Endothelial cell of umbilical vein (primary cell): ENCODE results near the gene JAG2. TPM values are rescaled to one million over a fixed set of nuclear protein-coding genes. Genes with fewer than 3 reads are reported as not detected.

Experiments
- BruUV-seq: library from RNA; stranded (reverse); fragments of 400-500 nt; replicated peaks from 2 replicates; lab custom pipeline; 2021; lab: Mats Ljungman, UMichigan
- CTCF ChIA-PET: fragments of 300-600, 350-600 bp; sonication (Branson Sonifier 250); formaldehyde crosslinking; loops from one replicate; lab custom pipeline; 2021; ENCODE audit warnings: antibody characterized with exemption, inconsistent platforms; lab: Charles Lee
- POLR2A ChIA-PET: fragments of 300-600, 350-600 bp; sonication (Branson Sonifier 250); formaldehyde crosslinking; loops from one replicate; lab custom pipeline; 2021; ENCODE audit warnings: antibody characterized with exemption, inconsistent platforms; lab: Charles Lee
- DNase-seq: peaks from one replicate; pipeline ENCODE4 v3.0.0-alpha.2; 2011; ENCODE audit warnings: low read depth, low spot score
- FAIRE-seq: peaks from 2 replicates; lab custom pipeline; 2011; peaks lifted over from hg19 to GRCh38; lab: Jason Lieb, UNC
- H2AFZ ChIP-seq: 2 replicates; pipeline ENCODE4 v1.6.0; 2012; ENCODE audit warnings: low read depth, low read length, control low read depth, inconsistent platforms
- H3K27ac ChIP-seq: 2 replicates; pipeline ENCODE4 v1.5.1; 2011; ENCODE audit warnings: low read depth, mild to moderate bottlenecking, control low read depth, low read length, moderate library complexity; ENCODE audit not compliant: insufficient read depth
- H3K27me3 ChIP-seq, 2 experiments: 2 replicates each; pipeline versions ENCODE4 v1.6.0 to v1.6.1; 2011; ENCODE audit warnings: low read length in 2 of 2, mixed read lengths in 1 of 2; ENCODE audit not compliant: control insufficient read depth in 2 of 2, insufficient read depth in 2 of 2
- H3K36me3 ChIP-seq, 2 experiments: 2 replicates in 1 of 2; 3 replicates in 1 of 2; pipeline ENCODE4 v1.5.1; 2011; ENCODE audit warnings: low read length in 2 of 2, mild to moderate bottlenecking in 1 of 2, moderate library complexity in 1 of 2; ENCODE audit not compliant: control insufficient read depth in 2 of 2, insufficient read depth in 2 of 2; ENCODE audit errors: extremely low read depth in 1 of 2
- H3K4me1 ChIP-seq: 3 replicates; pipeline ENCODE4 v1.5.1; 2011; ENCODE audit warnings: mild to moderate bottlenecking, low read length; ENCODE audit not compliant: control insufficient read depth, insufficient read depth; ENCODE audit errors: extremely low read depth
- H3K4me2 ChIP-seq: 2 replicates; pipeline ENCODE4 v1.6.1; 2011; ENCODE audit warnings: low read length, control low read depth, mixed read lengths; ENCODE audit not compliant: insufficient read depth
- H3K4me3 ChIP-seq, 3 experiments: fragments of 200-600 bp in 1 of 3; sonication (generic), shearing (Covaris generic) in 1 of 3; replicated peaks in 1 of 3; 2 replicates each; pipeline ENCODE4 v1.5.1; 2011 to 2016; ENCODE audit warnings: control low read depth in 3 of 3, low read length in 3 of 3, mild to moderate bottlenecking in 2 of 3, inconsistent platforms in 1 of 3, low read depth in 1 of 3, moderate library complexity in 1 of 3; ENCODE audit not compliant: insufficient read depth in 1 of 3
- H3K79me2 ChIP-seq: 2 replicates; pipeline ENCODE4 v1.6.0; 2012; ENCODE audit warnings: low read length, inconsistent platforms; ENCODE audit not compliant: control insufficient read depth, insufficient read depth
- H3K9ac ChIP-seq: replicated peaks from 2 replicates; pipeline ENCODE3; 2011; ENCODE audit warnings: low read length, control low read depth; ENCODE audit not compliant: insufficient read depth; ENCODE audit errors: extremely low read depth
- H3K9me1 ChIP-seq: replicated peaks from 3 replicates; pipeline ENCODE4 v1.6.0; 2011; ENCODE audit warnings: mild to moderate bottlenecking, low read length; ENCODE audit not compliant: control insufficient read depth, insufficient read depth; ENCODE audit errors: extremely low read depth
- H3K9me3 ChIP-seq: replicated peaks from 2 replicates; pipeline ENCODE4 v1.5.1; 2012; ENCODE audit warnings: low read length, inconsistent platforms; ENCODE audit not compliant: control insufficient read depth, insufficient read depth
- H4K20me1 ChIP-seq: replicated peaks from 2 replicates; pipeline ENCODE3; 2011; ENCODE audit warnings: mild to moderate bottlenecking, low read length; ENCODE audit not compliant: control insufficient read depth, insufficient read depth; ENCODE audit errors: extremely low read depth
- EZH2 ChIP-seq: IDR thresholded peaks from 2 replicates; pipeline ENCODE4 v1.6.1; 2012; ENCODE audit warnings: borderline replicate concordance, low read depth, mild to moderate bottlenecking, moderate library complexity, low read length, inconsistent platforms; ENCODE audit not compliant: severe bottlenecking
- FOS ChIP-seq: IDR thresholded peaks from 2 replicates; pipeline ENCODE4 v1.6.1; 2011; ENCODE audit warnings: mild to moderate bottlenecking, low read length, moderate library complexity, borderline replicate concordance; ENCODE audit not compliant: insufficient read depth
- GATA2 ChIP-seq: IDR thresholded peaks from 2 replicates; pipeline ENCODE4 v1.7.0; 2011; ENCODE audit warnings: low read depth, mild to moderate bottlenecking, moderate library complexity, mixed read lengths, low read length; ENCODE audit not compliant: insufficient read length, insufficient read depth
- JUN ChIP-seq: IDR thresholded peaks from 2 replicates; pipeline ENCODE4 v1.6.1; 2011; ENCODE audit warnings: borderline replicate concordance, low read depth; ENCODE audit not compliant: insufficient read length, insufficient read depth
- MYC ChIP-seq: IDR thresholded peaks from one replicate; pipeline ENCODE4 v1.6.1; 2011; ENCODE audit warnings: mild to moderate bottlenecking, low read depth, low read length
- POLR2A ChIP-seq: IDR thresholded peaks from 2 replicates; pipeline ENCODE4 v1.6.1; 2012; ENCODE audit warnings: low read depth, mild to moderate bottlenecking, control low read depth, low read length
- POLR2AphosphoS5 ChIP-seq: IDR thresholded peaks from 2 replicates; pipeline ENCODE4 v1.6.1; 2012; ENCODE audit warnings: low read depth, mild to moderate bottlenecking, control low read depth, low read length, moderate library complexity; ENCODE audit not compliant: insufficient read depth
- dilution Hi-C: fragments of 300-500 bp; cut with MboI; formaldehyde crosslinking; loops from one replicate; pipeline ENCODE4 v1.15.0; 2019; ENCODE audit warnings: low sequenced_read_pairs; ENCODE audit not compliant: extremely low pct_ligation_motif_present
- intact Hi-C: fragments of 100-400 bp; cut with micrococcal nuclease; formaldehyde crosslinking; loops from one replicate; pipeline ENCODE4 v1.10.0; 2022
- polyA plus RNA-seq, 4 experiments: library from polyadenylated mRNA; depleted of rRNA in 3 of 4; stranded (reverse) in 3 of 4; unstranded in 1 of 4; fragments of >200 nt; gene quantifications; 2 replicates each; pipeline versions ENCODE4 v1.2.1 to v1.2.3, GENCODE V29; 2011 to 2012; ENCODE audit warnings: missing spikeins in 1 of 4
- total RNA-seq: library from RNA; stranded (reverse); gene quantifications from 2 replicates; pipeline ENCODE4 v1.2.3, GENCODE V29; 2021
- TF ChIP-seq, protein P1 (sequence below): IDR thresholded peaks from 2 replicates; pipeline ENCODE4 v1.6.1; 2011; ENCODE audit not compliant: insufficient read depth, insufficient read length
- TF ChIP-seq, protein P2 (sequence below), 2 donors: IDR thresholded peaks; 1 replicate in 1 of 2; 2 replicates in 1 of 2; pipeline ENCODE4 v1.5.1; 2011; ENCODE audit warnings: low read length in 2 of 2, mild to moderate bottlenecking in 2 of 2, moderate library complexity in 2 of 2, control low read depth in 1 of 2, inconsistent platforms in 1 of 2, low read depth in 1 of 2; ENCODE audit not compliant: insufficient read depth in 1 of 2; ENCODE audit errors: extremely low read depth in 1 of 2

The JAG2 gene
- total and polyA plus RNA-seq, 2 donors (not counting 3 experiments of a cell fraction or from before 2014, with no cell fraction given): 105 to 128 TPM

DNA sequence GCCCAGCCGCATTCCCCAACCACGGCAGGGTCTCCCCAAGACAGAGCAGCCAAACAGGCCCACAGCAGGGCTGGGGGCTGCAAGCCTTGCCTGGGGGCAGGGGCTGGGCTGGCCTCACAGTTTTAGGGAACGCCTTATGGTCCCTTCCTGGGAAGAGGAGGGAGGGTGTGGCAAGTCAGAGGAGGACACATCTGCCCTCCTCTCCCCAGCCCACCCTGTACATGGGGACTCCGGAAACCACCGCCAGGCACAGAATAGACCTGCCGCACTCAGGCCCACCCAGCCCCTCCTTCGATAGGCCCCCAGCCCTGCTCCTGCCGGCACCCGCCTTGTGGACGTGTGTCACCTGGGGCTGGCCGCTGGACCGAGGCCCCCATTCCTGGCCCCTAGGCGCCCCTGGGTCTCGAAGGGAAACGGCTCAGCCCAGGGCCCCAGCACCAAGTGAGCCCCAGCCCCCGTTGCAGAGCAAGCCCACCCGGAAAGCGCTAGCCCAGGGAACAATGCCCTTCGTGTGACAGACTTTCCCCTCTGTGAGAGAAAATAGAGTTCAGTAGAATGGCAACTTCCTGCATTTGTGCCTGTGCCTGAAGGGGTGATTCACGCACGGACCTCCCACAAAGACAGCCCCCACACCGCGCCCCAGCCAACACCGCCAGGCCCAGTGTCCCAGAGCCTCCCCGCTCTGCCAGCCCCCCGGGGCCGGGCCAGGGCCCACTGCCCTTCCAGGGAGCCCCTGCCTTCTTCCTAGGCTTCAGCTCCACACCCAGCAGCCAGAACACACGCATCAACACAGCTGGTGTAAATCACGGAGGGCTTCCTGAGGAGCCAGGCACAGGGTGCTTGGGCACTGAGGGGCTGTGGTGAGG is 24.5 kb upstream of the JAG2 start:
- Histone ChIP-seq H3K9ac (peak overlapping the region; percentile 66), H3K27me3 (no peaks in the 10 kb centered on the region), H3K79me2 (no peaks in the 10 kb centered on the region), H3K4me1 (peaks cover 48% of the 10 kb centered on the region), H3K9me3 (peaks cover under 1% of the 10 kb centered on the region), H3K36me3 (no peaks in the 10 kb centered on the region), H3K27ac (peak overlapping the region; percentile 87), H3K4me3 (no peak overlapping the region), H2AFZ (peak overlapping the region; percentile 5), H3K4me2 (peak overlapping the region; percentile 11), H4K20me1 (no peaks in the 10 kb centered on the region), H3K9me1 (no peaks in the 10 kb centered on the region)
- dilution Hi-C loops: no loop called here
- ChIA-PET CTCF (interaction anchor here (2.5 to 9.7 kb wide), 3 partner anchors 23 to 159 kb away, joined by 15 to 94 read pairs (median 23); partner anchors contain the start of gene JAG2), POLR2A (no interaction called here)
- FAIRE-seq (peak; percentile 93), DNase-seq (peak; percentile 89)
- intact Hi-C loops: loop anchor here (1.0 kb wide), 2 partner anchors 19 to 24 kb away; no protein-coding TSS in a partner anchor
- no peak for TF ChIP-seq MYC
- peak; percentile 81 for TF ChIP-seq FOS
- peak; percentile 71 for TF ChIP-seq JUN
- no peak for TF ChIP-seq GATA2
- TF ChIP-seq, protein P1, sequence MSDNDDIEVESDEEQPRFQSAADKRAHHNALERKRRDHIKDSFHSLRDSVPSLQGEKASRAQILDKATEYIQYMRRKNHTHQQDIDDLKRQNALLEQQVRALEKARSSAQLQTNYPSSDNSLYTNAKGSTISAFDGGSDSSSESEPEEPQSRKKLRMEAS: no peak
- peak; percentile 83 for TF ChIP-seq POLR2AphosphoS5
- no peak for TF ChIP-seq EZH2
- no peak for TF ChIP-seq POLR2A
- TF ChIP-seq, protein P2, sequence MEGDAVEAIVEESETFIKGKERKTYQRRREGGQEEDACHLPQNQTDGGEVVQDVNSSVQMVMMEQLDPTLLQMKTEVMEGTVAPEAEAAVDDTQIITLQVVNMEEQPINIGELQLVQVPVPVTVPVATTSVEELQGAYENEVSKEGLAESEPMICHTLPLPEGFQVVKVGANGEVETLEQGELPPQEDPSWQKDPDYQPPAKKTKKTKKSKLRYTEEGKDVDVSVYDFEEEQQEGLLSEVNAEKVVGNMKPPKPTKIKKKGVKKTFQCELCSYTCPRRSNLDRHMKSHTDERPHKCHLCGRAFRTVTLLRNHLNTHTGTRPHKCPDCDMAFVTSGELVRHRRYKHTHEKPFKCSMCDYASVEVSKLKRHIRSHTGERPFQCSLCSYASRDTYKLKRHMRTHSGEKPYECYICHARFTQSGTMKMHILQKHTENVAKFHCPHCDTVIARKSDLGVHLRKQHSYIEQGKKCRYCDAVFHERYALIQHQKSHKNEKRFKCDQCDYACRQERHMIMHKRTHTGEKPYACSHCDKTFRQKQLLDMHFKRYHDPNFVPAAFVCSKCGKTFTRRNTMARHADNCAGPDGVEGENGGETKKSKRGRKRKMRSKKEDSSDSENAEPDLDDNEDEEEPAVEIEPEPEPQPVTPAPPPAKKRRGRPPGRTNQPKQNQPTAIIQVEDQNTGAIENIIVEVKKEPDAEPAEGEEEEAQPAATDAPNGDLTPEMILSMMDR (IDR thresholded peaks at IDR 0.05; ENCODE audit: extremely low read depth in 1 of 2, insufficient read depth in 1 of 2, low read depth in 1 of 2, low read length in 2 of 2): no peak
- BruUV-seq: no TSS peak
